Activated CD4-positive, alpha-beta memory T cell treated with anti-CD3 and anti-CD28 coated beads, Interleukin-2, amount 10 ng/mL, durations not matched to agents 7 days and 5 days (primary cell): ENCODE measurements around the gene KLK4. TPM values are rescaled to one million over a fixed set of nuclear protein-coding genes. Genes with fewer than 3 reads are reported as not detected.
"Not testable (repeated sequence)": the region's sequence is repeated elsewhere in the genome, so short reads cannot be mapped to it uniquely, and the experiment has no call there.

Experiments
- CTCF ChIA-PET: fragments of 350-600 bp; sonication (Branson Sonifier 250); formaldehyde crosslinking; loops from one replicate; lab custom pipeline; 2021; ENCODE audit warnings: antibody characterized with exemption, inconsistent platforms; lab: Charles Lee
- POLR2A ChIA-PET: fragments of 350-600 bp; sonication (Branson Sonifier 250); formaldehyde crosslinking; loops from one replicate; lab custom pipeline; 2021; ENCODE audit warnings: antibody characterized with exemption; lab: Charles Lee
- DNase-seq: peaks from one replicate; pipeline ENCODE4 v3.0.0-alpha.2; 2020
- H3K27ac Mint-ChIP-seq: one replicate; pipeline ENCODE4 v1.8.0; 2021; ENCODE audit warnings: mild to moderate bottlenecking, mixed read lengths
- H3K27me3 Mint-ChIP-seq: one replicate; pipeline ENCODE4 v1.8.0; 2021; ENCODE audit warnings: mixed read lengths
- H3K36me3 Mint-ChIP-seq: one replicate; pipeline ENCODE4 v1.8.0; 2021; ENCODE audit warnings: low read depth, mixed read lengths
- H3K4me1 Mint-ChIP-seq: one replicate; pipeline ENCODE4 v1.8.0; 2021; ENCODE audit warnings: mixed read lengths
- H3K4me3 Mint-ChIP-seq: one replicate; pipeline ENCODE4 v1.8.0; 2021; ENCODE audit warnings: mild to moderate bottlenecking, mixed read lengths
- H3K9me3 Mint-ChIP-seq: one replicate; pipeline ENCODE4 v1.8.0; 2021; ENCODE audit warnings: mixed read lengths
- total RNA-seq, 2 experiments: library from RNA; stranded (reverse); gene quantifications; one replicate each; pipeline ENCODE4 v1.2.3, GENCODE V29; 2021

Gene KLK4
- total RNA-seq, 2 experiments from 2014 or later: not detected

DNA sequence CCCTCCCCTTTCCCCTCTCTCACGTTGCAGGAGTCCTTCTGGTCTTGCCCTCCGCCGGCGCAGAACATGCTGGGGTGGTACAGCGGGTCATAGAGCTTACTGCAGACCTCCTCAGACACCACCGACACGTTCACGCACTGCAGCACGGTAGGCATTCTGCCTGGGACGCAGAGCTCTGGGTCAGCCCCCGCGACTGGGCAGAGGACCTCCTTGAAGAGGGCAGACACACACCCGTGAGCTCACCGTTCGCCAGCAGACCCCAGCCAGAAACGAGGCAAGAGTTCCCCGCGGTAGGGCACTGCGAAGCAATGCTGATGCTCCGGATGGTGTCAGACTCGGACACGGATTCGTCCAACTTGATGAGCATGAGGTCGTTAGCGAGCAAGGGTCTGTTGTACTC, 2.9 kb downstream of the KLK4 start:
- Mint-ChIP-seq H3K36me3 (no peaks in the 10 kb centered on the region), H3K27ac (no peak overlapping the region), H3K9me3 (no peaks in the 10 kb centered on the region), H3K4me3 (no peak overlapping the region), H3K27me3 (peaks cover 35% of the 10 kb centered on the region), H3K4me1 (no peaks in the 10 kb centered on the region)
- ChIA-PET CTCF (interaction anchor here (2.7 kb wide), 1 partner anchor 14 kb away, joined by 12 read pairs; no protein-coding TSS in a partner anchor), POLR2A (no interaction called here)
- no peak for DNase-seq

DNA sequence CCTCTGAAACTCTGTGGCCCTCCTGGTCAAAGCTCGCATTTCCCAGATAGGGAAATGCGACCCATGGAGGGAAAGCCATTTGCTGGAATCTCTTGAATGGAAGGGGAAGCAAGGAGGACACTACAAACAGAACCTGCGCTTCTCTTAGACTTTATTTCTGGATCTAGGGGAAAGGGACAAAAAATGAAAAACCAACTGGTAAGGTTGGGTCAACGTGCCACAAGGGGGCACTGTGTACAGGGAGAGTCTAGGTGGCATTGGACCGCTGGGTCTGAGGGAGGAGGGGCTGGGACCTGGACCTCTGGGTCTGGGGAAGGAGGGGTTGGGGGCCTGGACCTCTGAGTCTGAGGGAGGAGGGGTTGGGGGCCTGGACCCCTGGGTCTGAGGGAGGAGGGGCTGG, 5.0 kb downstream of the KLK4 start:
- CTCF ChIA-PET: interaction anchor here (0.7 to 1.7 kb wide), 4 partner anchors 14 to 115 kb away, joined by 3 to 9 read pairs (median 4); no protein-coding TSS in a partner anchor

DNA sequence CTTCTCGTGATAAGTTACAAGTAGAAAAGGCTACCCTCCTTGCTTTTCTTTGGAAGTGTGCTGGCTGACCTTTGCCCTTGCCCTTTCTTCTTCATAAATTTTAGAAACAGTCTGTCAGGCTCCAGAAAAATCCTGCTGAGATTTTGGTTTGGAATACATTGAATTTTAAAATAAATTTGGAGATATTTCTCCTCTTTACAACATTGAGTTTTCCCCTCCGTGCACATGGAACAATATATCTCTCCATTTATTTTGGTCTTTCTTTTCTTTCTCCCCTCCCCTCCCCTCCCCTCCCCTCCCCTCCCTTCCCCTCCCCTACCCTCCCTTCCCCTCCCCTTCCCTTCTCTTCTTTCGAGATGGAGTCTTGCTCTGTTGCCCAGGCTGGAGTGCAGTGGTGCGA, 8.6 kb downstream of the KLK4 start:
- ChIA-PET POLR2A (no interaction called here), CTCF (no interaction called here)
- no peak overlapping the region for H3K27ac Mint-ChIP-seq
- no peaks in the 10 kb centered on the region for H3K36me3 Mint-ChIP-seq
- H3K27me3 Mint-ChIP-seq: peaks cover 10% of the 10 kb centered on the region
- H3K9me3 Mint-ChIP-seq: no peaks in the 10 kb centered on the region
- H3K4me1 Mint-ChIP-seq: no peaks in the 10 kb centered on the region
- DNase-seq: no peak
- H3K4me3 Mint-ChIP-seq: no peak overlapping the region

More for the DNA sequence above, 5.0 kb downstream of the KLK4 start:
- Mint-ChIP-seq H3K27ac (no peak overlapping the region), H3K9me3 (no peaks in the 10 kb centered on the region), H3K27me3 (peaks cover 35% of the 10 kb centered on the region), H3K4me3 (no peak overlapping the region), H3K4me1 (no peaks in the 10 kb centered on the region), H3K36me3 (no peaks in the 10 kb centered on the region)
- DNase-seq: peak; percentile 43
- POLR2A ChIA-PET: no interaction called here

DNA sequence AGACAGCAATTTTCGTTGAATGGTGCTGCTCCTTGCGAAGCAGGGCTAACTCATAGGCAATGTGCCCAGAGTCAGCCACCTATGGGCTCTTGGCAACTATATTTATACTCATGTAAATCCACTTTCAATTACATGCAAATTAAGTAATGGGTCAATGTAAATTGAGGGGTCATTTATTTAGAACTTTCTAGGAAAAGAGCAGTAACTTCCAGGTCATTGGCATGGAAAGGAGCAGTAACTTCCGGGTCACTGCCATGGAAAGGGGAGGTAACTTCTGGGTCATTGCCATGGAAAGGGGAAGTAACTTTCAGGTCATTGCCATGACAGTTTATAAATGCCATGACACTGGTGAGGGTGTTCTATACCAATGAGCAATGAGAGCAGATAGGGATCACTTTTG, 11.6 kb downstream of the KLK4 start:
- CTCF ChIA-PET: interaction anchor here (2.4 kb wide), 1 partner anchor 23 kb away, joined by 10 read pairs; no protein-coding TSS in a partner anchor
- peaks cover 7% of the 10 kb centered on the region for H3K9me3 Mint-ChIP-seq
- POLR2A ChIA-PET: no interaction called here

DNA sequence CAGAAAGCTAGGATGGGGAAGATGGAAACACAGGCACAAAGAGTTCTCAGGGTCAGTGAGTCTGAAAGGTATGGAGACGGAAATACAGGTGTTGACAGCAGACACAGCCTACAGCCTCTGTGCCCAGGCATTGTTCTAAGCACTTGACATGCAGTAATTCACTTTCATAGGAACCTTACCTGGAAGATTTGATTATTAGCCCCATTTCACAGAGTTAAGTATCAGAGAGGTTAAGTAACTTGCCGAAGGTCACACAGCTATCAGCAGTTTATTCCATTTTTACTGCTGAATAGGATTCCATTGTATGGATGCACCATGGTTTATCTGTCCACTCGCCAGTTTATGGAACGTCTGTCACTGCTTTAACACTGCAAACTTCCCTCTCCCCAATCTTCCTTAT, 13.2 kb downstream of the KLK4 start:
- peaks cover 12% of the 10 kb centered on the region for H3K9me3 Mint-ChIP-seq
- CTCF ChIA-PET: interaction anchor here (2.4 kb wide), 1 partner anchor 24 kb away, joined by 10 read pairs; no protein-coding TSS in a partner anchor
- no peak overlapping the region for H3K4me3 Mint-ChIP-seq
- no peaks in the 10 kb centered on the region for H3K36me3 Mint-ChIP-seq
- H3K4me1 Mint-ChIP-seq: no peaks in the 10 kb centered on the region
- H3K27me3 Mint-ChIP-seq: peaks cover 7% of the 10 kb centered on the region
- H3K27ac Mint-ChIP-seq: no peak overlapping the region
- DNase-seq: no peak
- POLR2A ChIA-PET: no interaction called here

More for the DNA sequence above, 11.6 kb downstream of the KLK4 start:
- H3K4me1 Mint-ChIP-seq: no peaks in the 10 kb centered on the region
- no peak overlapping the region for H3K4me3 Mint-ChIP-seq
- no peak overlapping the region for H3K27ac Mint-ChIP-seq
- no peak for DNase-seq
- H3K27me3 Mint-ChIP-seq: peaks cover 7% of the 10 kb centered on the region
- H3K36me3 Mint-ChIP-seq: no peaks in the 10 kb centered on the region

DNA sequence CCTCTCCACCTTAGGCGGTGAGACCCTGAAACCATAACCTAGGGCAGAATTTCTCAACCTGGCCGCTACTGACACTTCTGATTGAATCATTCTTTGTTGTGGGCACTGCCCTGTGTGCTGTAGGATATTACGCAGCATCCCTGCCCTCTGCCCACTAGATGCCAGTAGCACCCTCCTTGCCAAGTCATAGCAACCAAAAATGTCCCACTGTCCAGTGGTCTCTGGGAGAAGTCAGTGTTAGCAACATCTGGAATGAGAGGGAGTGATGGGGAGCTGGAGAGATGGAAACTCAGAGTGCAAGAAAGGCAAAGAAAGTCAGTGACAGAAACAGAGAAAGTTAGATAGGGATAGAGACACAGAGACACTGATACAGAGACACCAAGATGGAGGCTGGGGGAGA, 13.6 kb downstream of the KLK4 start:
- H3K4me1 Mint-ChIP-seq: no peaks in the 10 kb centered on the region
- peaks cover 7% of the 10 kb centered on the region for H3K27me3 Mint-ChIP-seq
- ChIA-PET CTCF (interaction anchor here (2.4 kb wide), 1 partner anchor 24 kb away, joined by 10 read pairs; no protein-coding TSS in a partner anchor), POLR2A (no interaction called here)
- no peak for DNase-seq
- H3K27ac Mint-ChIP-seq: no peak overlapping the region
- peaks cover 12% of the 10 kb centered on the region for H3K9me3 Mint-ChIP-seq
- no peak overlapping the region for H3K4me3 Mint-ChIP-seq
- H3K36me3 Mint-ChIP-seq: no peaks in the 10 kb centered on the region

DNA sequence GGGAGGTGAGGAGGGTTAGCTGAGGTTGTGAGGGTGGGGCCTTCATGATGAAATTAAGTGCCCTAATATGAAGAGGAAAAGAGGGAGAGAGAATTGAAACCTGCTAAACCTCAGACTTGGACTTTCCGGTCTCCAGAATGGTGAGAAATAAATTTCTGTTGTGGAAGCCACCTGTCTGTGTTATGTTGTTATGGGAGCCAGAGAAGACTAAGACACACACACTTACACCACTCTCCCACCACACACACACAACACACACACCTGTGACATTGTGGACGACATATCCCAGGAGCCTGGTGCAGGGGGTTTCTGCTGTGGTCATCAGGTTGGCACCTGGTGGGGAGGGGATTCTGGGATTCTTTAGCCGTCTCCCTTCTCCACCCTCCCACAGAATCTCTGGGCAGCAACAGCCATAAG, 14.0 kb downstream of the KLK4 start:
- ChIA-PET POLR2A (no interaction called here), CTCF (interaction anchor here (2.4 kb wide), 1 partner anchor 25 kb away, joined by 10 read pairs; no protein-coding TSS in a partner anchor)
- Mint-ChIP-seq H3K4me3 (no peak overlapping the region), H3K27ac (no peak overlapping the region), H3K4me1 (no peaks in the 10 kb centered on the region), H3K9me3 (peaks cover 12% of the 10 kb centered on the region), H3K36me3 (no peaks in the 10 kb centered on the region), H3K27me3 (peaks cover 7% of the 10 kb centered on the region)
- no peak for DNase-seq

DNA sequence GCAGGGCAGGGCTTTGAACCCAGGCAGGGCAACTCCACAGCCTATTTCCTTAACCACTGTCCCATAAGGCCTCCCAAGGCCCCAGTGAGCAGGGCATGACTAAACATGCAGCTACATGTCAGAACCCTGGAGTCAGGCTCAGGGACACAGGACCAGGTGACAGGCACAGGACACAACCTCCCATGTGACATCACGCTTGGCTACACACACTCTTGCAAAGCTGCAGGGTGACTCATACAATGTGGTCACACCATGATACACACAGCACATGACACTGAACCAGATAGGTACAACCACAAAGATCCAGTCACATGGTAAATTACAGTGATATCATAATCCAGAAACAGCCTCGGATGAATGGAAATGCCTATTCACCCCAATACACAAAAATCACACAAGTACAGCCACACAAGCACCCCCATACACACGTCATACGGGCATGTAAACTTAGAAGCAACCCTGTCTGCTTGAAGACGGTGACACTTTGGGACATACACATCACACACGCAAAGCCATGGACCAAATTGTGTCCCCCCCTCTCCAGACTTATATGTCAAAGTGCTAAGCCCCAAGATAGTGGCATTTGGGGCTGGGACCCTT, 14.5 kb downstream of the KLK4 start:
- Mint-ChIP-seq H3K27ac (no peak overlapping the region), H3K4me1 (no peaks in the 10 kb centered on the region), H3K4me3 (no peak overlapping the region), H3K27me3 (peaks cover 7% of the 10 kb centered on the region), H3K36me3 (no peaks in the 10 kb centered on the region), H3K9me3 (peaks cover 12% of the 10 kb centered on the region)
- POLR2A ChIA-PET: no interaction called here
- CTCF ChIA-PET: no interaction called here
- peak; percentile 28 for DNase-seq

DNA sequence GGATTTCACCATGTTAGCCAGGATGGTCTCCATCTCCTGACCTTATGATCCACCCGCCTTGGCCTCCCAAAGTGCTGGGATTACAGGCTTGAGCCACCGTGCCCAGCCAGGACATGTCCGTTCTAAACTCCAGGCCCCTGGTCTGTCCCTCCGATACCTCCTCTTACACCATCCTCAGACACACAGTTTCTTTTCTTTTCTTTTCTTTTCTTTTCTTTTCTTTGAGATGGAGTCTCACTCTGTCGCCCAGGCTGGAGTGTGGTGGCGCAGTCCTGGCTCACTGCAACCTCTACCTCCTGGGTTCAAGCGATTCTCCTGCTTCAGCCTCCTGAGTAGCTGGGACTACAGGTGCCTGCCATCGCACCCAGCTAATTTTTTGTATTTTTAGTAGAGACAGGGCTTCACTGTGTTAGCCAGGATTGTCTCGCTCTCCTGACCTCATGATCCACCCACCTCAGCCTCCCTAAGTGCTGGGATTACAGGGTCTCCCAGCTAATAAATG, 15.1 kb downstream of the KLK4 start:
- H3K9me3 Mint-ChIP-seq: peaks cover 12% of the 10 kb centered on the region
- H3K27me3 Mint-ChIP-seq, CTCF ChIA-PET: not testable (repeated sequence)

DNA sequence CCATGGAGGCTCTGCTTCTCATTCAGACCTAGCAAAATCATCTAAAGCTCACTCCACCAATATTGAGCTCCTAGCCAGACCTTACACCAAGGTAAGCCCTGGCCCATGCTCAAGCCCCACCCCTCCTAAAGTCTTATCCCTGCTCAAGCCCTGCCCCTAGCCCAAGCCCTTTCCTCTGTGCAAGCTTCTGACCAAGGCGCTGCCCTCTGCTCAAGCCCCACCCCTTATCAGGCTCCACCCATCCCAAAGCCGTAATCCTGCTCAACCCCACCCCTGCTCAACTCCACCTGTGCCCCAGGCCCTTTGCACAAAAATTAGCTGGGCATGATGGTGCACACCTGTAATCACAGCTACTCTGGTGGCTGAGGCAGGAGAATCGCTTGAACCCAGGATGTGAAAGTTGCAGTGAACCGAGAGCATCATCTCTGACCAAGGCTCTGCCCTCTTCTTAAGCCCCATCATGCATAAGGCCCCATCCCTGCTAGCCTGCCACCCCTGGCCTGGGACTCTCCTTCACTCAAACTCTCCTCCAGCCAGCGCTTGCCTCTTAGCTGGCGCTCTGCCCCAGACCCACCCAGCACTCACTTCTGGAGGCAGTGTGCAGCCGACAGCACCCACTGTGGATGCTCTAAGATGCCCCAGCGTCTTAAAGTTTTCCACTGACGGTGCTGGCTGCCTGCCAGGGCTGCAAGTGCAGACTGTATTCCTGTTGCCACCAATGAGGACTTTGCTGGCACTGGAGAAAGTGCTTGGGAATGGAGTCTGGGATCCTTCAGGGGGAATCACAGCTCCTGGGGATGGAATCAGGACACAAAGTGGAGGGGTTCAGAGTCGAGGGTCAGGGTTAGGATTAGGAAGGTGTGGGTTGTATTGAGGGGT, 16.5 kb downstream of the KLK4 start:
- H3K9me3 Mint-ChIP-seq: peaks cover 12% of the 10 kb centered on the region
- H3K27ac Mint-ChIP-seq: no peak overlapping the region
- POLR2A ChIA-PET: no interaction called here
- H3K27me3 Mint-ChIP-seq: peaks cover 7% of the 10 kb centered on the region
- no peak overlapping the region for H3K4me3 Mint-ChIP-seq
- no peaks in the 10 kb centered on the region for H3K36me3 Mint-ChIP-seq
- CTCF ChIA-PET: no interaction called here
- H3K4me1 Mint-ChIP-seq: no peaks in the 10 kb centered on the region
- DNase-seq: no peak

More for the DNA sequence above, 15.1 kb downstream of the KLK4 start:
- H3K27ac Mint-ChIP-seq, H3K4me1 Mint-ChIP-seq, DNase-seq, H3K36me3 Mint-ChIP-seq, H3K4me3 Mint-ChIP-seq, POLR2A ChIA-PET: not testable (repeated sequence)

DNA sequence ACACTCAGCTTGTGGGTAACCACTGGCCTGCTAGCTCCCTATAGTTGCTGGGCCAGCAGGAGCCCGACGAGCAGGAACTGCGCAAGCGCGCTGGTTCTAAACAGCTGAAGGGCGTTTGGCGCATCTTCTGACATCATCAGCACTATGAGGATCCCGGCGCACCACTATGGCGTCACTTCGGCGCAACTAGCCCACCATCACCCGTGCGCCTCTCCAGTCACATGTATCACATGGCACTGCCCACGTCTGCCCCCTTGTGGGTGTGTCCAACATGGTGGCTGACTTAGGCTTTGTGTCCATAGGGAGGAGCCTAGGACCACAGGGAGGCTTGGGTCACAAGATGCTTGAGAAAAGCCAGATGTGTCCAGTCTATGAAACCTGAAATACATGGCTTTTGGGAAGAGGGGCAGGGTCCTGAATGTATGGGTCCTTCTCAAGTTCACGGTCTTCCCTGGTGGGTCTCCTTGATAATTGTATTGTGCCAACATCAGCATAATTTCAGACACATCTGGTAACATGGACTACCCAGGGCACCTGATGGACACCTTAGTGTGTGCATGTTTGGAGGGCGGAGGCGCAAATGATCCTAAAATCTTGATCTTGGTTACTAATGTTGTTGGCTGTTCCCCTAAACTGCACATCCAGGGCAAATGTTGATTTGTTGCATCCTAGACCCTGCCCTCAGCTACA, 18.0 kb downstream of the KLK4 start:
- CTCF ChIA-PET: interaction anchor here (1.5 kb wide), 1 partner anchor 337 kb away, joined by 3 read pairs; no protein-coding TSS in a partner anchor
- POLR2A ChIA-PET: no interaction called here
- no peak for DNase-seq
- no peaks in the 10 kb centered on the region for H3K4me1 Mint-ChIP-seq
- no peaks in the 10 kb centered on the region for H3K36me3 Mint-ChIP-seq
- H3K9me3 Mint-ChIP-seq: peaks cover 12% of the 10 kb centered on the region
- no peak overlapping the region for H3K4me3 Mint-ChIP-seq
- H3K27ac Mint-ChIP-seq: no peak overlapping the region
- peaks cover 6% of the 10 kb centered on the region for H3K27me3 Mint-ChIP-seq

DNA sequence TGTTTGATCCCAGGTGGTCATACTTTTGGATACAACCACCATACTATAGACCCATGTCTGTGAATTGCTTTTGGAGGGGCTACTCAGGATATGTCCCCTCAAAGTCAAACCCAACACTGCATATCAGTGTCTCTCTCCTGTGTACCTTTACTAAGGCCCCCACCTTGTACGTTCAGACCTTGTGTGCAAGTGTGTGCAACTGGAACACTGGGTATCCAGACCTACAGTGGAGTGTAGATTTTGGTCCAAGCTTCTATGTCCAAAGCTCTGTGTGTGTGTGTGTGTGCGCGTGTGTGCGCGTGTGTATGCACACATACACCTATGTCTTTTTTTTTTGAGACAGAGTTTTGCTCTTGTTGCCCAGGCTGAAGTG, 20.0 kb downstream of the KLK4 start:
- CTCF ChIA-PET: no interaction called here
- no peak for DNase-seq
- Mint-ChIP-seq H3K4me3 (no peak overlapping the region), H3K4me1 (no peaks in the 10 kb centered on the region), H3K36me3 (no peaks in the 10 kb centered on the region), H3K27me3 (peaks cover 4% of the 10 kb centered on the region), H3K27ac (no peak overlapping the region), H3K9me3 (peaks cover 12% of the 10 kb centered on the region)
- POLR2A ChIA-PET: interaction anchor here (0.6 kb wide), 1 partner anchor 121 kb away, joined by 3 read pairs; the partner anchor contains the start of gene GPR32
